GM12874 (cell line): ENCODE measurements around the gene ZNRF3.

Source experiments
- CTCF ChIP-seq: IDR thresholded peaks from 2 replicates; pipeline ENCODE4 v1.5.1; 2011; ENCODE audit warnings: low read depth, mild to moderate bottlenecking, control low read depth, low read length, moderate library complexity; ENCODE audit not compliant: insufficient read depth

ZNRF3 gene

GRCh38 chr22:29070490-29070889 is 187.1 kb downstream of the ZNRF3 start:
- no peak for TF ChIP-seq CTCF

- TF ChIP-seq CTCF, result no peak
These were observed 188.1 kb downstream of the ZNRF3 start for GRCh38 chr22:29071261-29072045.

- TF ChIP-seq CTCF, result no peak
These were observed 189.0 kb downstream of the ZNRF3 start for GRCh38 chr22:29072193-29072978.

GRCh38 chr22:29072979-29073617 is 189.7 kb downstream of the ZNRF3 start, which contains the start of gene KREMEN1:
Gene KREMEN1 (plus strand): TSS chr22:29073035. CDS start chr22:29073131, 96 bp downstream.
- no peak for TF ChIP-seq CTCF

- no peak for TF ChIP-seq CTCF
These were observed 190.4 kb downstream of the ZNRF3 start for GRCh38 chr22:29073618-29074275.

- no peak for TF ChIP-seq CTCF
These were observed 191.0 kb downstream of the ZNRF3 start for GRCh38 chr22:29074276-29074772.
